Measurements from ENCODE around the gene SNTG2. TPM values are rescaled to one million over a fixed set of nuclear protein-coding genes. Genes with fewer than 3 reads are reported as not detected.

The SNTG2 gene
- total and polyA plus RNA-seq, 2 donors (not counting 3 experiments of a cell fraction or from before 2014, with no cell fraction given), result not detected

GRCh38 chr2:1207962-1208510 is 257.4 kb downstream of the SNTG2 start:
- intact Hi-C loops (cut with micrococcal nuclease), result no loop called here

More at GRCh38 chr2:1207962-1208510, 257.4 kb downstream of the SNTG2 start:
- Histone ChIP-seq H3K27ac (ENCODE audit: insufficient read depth, low read depth, low read length) (no peak overlapping the region), H3K27me3 (ENCODE audit: control insufficient read depth in 2 of 2, insufficient read depth in 2 of 2, low read length in 2 of 2) (no peaks in the 10 kb centered on the region), H3K4me1 (ENCODE audit: control insufficient read depth, extremely low read depth, insufficient read depth, low read length) (no peaks in the 10 kb centered on the region), H2AFZ (ENCODE audit: low read depth, low read length) (no peak overlapping the region), H3K9ac (replicated peaks; ENCODE audit: extremely low read depth, insufficient read depth, low read length) (no peak overlapping the region), H3K4me3 (replicated peaks in 1 of 3; ENCODE audit: insufficient read depth in 1 of 3, low read depth in 1 of 3, low read length in 3 of 3) (no peak overlapping the region), H3K36me3 (ENCODE audit: control insufficient read depth in 2 of 2, extremely low read depth in 1 of 2, insufficient read depth in 2 of 2, low read length in 2 of 2) (no peaks in the 10 kb centered on the region), H4K20me1 (replicated peaks; ENCODE audit: control insufficient read depth, extremely low read depth, insufficient read depth, low read length) (no peaks in the 10 kb centered on the region), H3K9me3 (replicated peaks; ENCODE audit: control insufficient read depth, insufficient read depth, low read length) (peaks cover 7% of the 10 kb centered on the region), H3K9me1 (replicated peaks; ENCODE audit: control insufficient read depth, extremely low read depth, insufficient read depth, low read length) (no peaks in the 10 kb centered on the region), H3K4me2 (ENCODE audit: insufficient read depth, low read length) (no peak overlapping the region), H3K79me2 (ENCODE audit: control insufficient read depth, insufficient read depth, low read length) (no peaks in the 10 kb centered on the region)
- no peak for FAIRE-seq
- no peak for DNase-seq (ENCODE audit: low read depth, low spot score)
- TF ChIP-seq POLR2A (IDR thresholded peaks at IDR 0.05; ENCODE audit: low read depth, low read length), result no peak
- no peak for TF ChIP-seq FOS (IDR thresholded peaks at IDR 0.05; ENCODE audit: borderline replicate concordance, insufficient read depth, low read length)
- TF ChIP-seq JUN (IDR thresholded peaks at IDR 0.05; ENCODE audit: borderline replicate concordance, insufficient read depth, insufficient read length, low read depth), result no peak
- TF ChIP-seq MYC (IDR thresholded peaks at IDR 0.05; ENCODE audit: low read depth, low read length), result no peak
- TF ChIP-seq CTCF (IDR thresholded peaks at IDR 0.05; ENCODE audit: extremely low read depth in 1 of 2, insufficient read depth in 1 of 2, low read depth in 1 of 2, low read length in 2 of 2), result no peak
- no peak for TF ChIP-seq POLR2AphosphoS5 (IDR thresholded peaks at IDR 0.05; ENCODE audit: insufficient read depth, low read depth, low read length)
- no peak for TF ChIP-seq EZH2 (IDR thresholded peaks at IDR 0.05; ENCODE audit: borderline replicate concordance, low read depth, low read length, severe bottlenecking)
- TF ChIP-seq, protein P1, sequence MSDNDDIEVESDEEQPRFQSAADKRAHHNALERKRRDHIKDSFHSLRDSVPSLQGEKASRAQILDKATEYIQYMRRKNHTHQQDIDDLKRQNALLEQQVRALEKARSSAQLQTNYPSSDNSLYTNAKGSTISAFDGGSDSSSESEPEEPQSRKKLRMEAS (IDR thresholded peaks at IDR 0.05; ENCODE audit: insufficient read depth, insufficient read length), result no peak
- no peak for TF ChIP-seq GATA2 (IDR thresholded peaks at IDR 0.05; ENCODE audit: insufficient read depth, insufficient read length, low read depth, low read length)
- POLR2A ChIA-PET, result no interaction called here
- dilution Hi-C loops (cut with MboI; ENCODE audit: extremely low pct_ligation_motif_present, low sequenced_read_pairs), result no loop called here
- CTCF ChIA-PET, result no interaction called here
- BruUV-seq (replicated peaks), result no TSS peak
